H9 (cell line): ENCODE results near the gene SH3TC1. TPM values are rescaled to one million over a fixed set of nuclear protein-coding genes. Genes with fewer than 3 reads are reported as not detected.

Source experiments
- DNase-seq: peaks from one replicate; pipeline ENCODE4 v3.0.0-alpha.2; 2017
- H2AFZ ChIP-seq: one replicate; pipeline ENCODE4 v1.6.1; 2013; ENCODE audit warnings: mild to moderate bottlenecking, low read length, control low read depth, moderate library complexity
- H2AK5ac ChIP-seq: 2 replicates; pipeline ENCODE4 v1.6.1; 2013; ENCODE audit warnings: low read length, control low read depth, mixed read lengths; ENCODE audit not compliant: insufficient read length
- H2BK120ac ChIP-seq: one replicate; pipeline ENCODE4 v1.6.1; 2013; ENCODE audit warnings: low read depth, mild to moderate bottlenecking, low read length, control low read depth, inconsistent platforms; ENCODE audit not compliant: poor library complexity, severe bottlenecking
- H2BK12ac ChIP-seq: 2 replicates; pipeline ENCODE4 v1.6.1; 2013; ENCODE audit warnings: low read length, control low read depth, mixed read lengths, low read depth; ENCODE audit not compliant: insufficient read length
- H2BK15ac ChIP-seq: 2 replicates; pipeline ENCODE4 v1.6.1; 2013; ENCODE audit warnings: low read depth, low read length, control low read depth
- H2BK20ac ChIP-seq: one replicate; pipeline ENCODE4 v1.6.1; 2013; ENCODE audit warnings: low read depth, mild to moderate bottlenecking, low read length, control low read depth, inconsistent platforms; ENCODE audit not compliant: poor library complexity, severe bottlenecking
- H2BK5ac ChIP-seq: 2 replicates; pipeline ENCODE4 v1.6.1; 2013; ENCODE audit warnings: low read length, control low read depth, mixed read lengths; ENCODE audit not compliant: insufficient read length
- H3K14ac ChIP-seq: 2 replicates; pipeline ENCODE4 v1.6.1; 2013; ENCODE audit warnings: low read length, control low read depth; ENCODE audit not compliant: insufficient read depth
- H3K18ac ChIP-seq: 2 replicates; pipeline ENCODE4 v1.6.1; 2013; ENCODE audit warnings: low read depth, mild to moderate bottlenecking, mixed read lengths, low read length, control low read depth; ENCODE audit not compliant: insufficient read length
- H3K23ac ChIP-seq: 2 replicates; pipeline ENCODE4 v1.6.1; 2013; ENCODE audit warnings: low read length, control low read depth, mixed read lengths, low read depth; ENCODE audit not compliant: insufficient read length
- H3K23me2 ChIP-seq: 2 replicates; pipeline ENCODE4 v1.6.1; 2013; ENCODE audit warnings: low read depth, mild to moderate bottlenecking, mixed read lengths, low read length, control low read depth; ENCODE audit not compliant: insufficient read length, poor library complexity, severe bottlenecking
- H3K27ac ChIP-seq: 2 replicates; pipeline ENCODE4 v1.5.1; 2013; ENCODE audit warnings: low read length, control low read depth, mixed read lengths, low read depth; ENCODE audit not compliant: insufficient read length
- H3K27me3 ChIP-seq: 2 replicates; pipeline ENCODE4 v1.6.1; 2013; ENCODE audit warnings: low read length, control low read depth, inconsistent platforms; ENCODE audit not compliant: insufficient read depth
- H3K4ac ChIP-seq: 2 replicates; pipeline ENCODE4 v1.6.1; 2013; ENCODE audit warnings: low read depth, mild to moderate bottlenecking, control low read depth, inconsistent platforms, low read length, moderate library complexity
- H3K4me1 ChIP-seq: 2 replicates; pipeline ENCODE4 v1.6.1; 2013; ENCODE audit warnings: low read length, control low read depth, inconsistent platforms; ENCODE audit not compliant: insufficient read depth
- H3K4me2 ChIP-seq: 2 replicates; pipeline ENCODE4 v1.6.1; 2013; ENCODE audit warnings: low read length, control low read depth, mixed read lengths; ENCODE audit not compliant: insufficient read length, insufficient read depth
- H3K56ac ChIP-seq: 2 replicates; pipeline ENCODE4 v1.6.1; 2013; ENCODE audit warnings: low read depth, mild to moderate bottlenecking, mixed read lengths, low read length, control low read depth; ENCODE audit not compliant: insufficient read length
- H3K79me1 ChIP-seq: 2 replicates; pipeline ENCODE4 v1.6.1; 2013; ENCODE audit warnings: low read depth, mild to moderate bottlenecking, moderate library complexity, low read length, control low read depth, inconsistent platforms; ENCODE audit not compliant: insufficient read depth, poor library complexity, severe bottlenecking
- H3K79me2 ChIP-seq: 2 replicates; pipeline ENCODE4 v1.6.1; 2013; ENCODE audit warnings: low read length, control low read depth, inconsistent platforms; ENCODE audit not compliant: insufficient read depth
- H3K9ac ChIP-seq: 2 replicates; pipeline ENCODE4 v1.6.1; 2013; ENCODE audit warnings: low read length, control low read depth, mixed read lengths; ENCODE audit not compliant: insufficient read length; ENCODE audit errors: extremely low read depth
- H3K9me3 ChIP-seq: one replicate; pipeline ENCODE4 v1.6.1; 2013; ENCODE audit warnings: low read depth, low read length, inconsistent platforms; ENCODE audit not compliant: control insufficient read depth
- H3T11ph ChIP-seq: one replicate; pipeline ENCODE4 v1.6.1; 2013; ENCODE audit warnings: mild to moderate bottlenecking, low read length, control low read depth, inconsistent platforms
- H4K20me1 ChIP-seq: one replicate; pipeline ENCODE4 v1.6.1; 2013; ENCODE audit not compliant: control insufficient read depth, insufficient read length, insufficient read depth
- H4K5ac ChIP-seq: 2 replicates; pipeline ENCODE4 v1.6.1; 2013; ENCODE audit warnings: low read depth, mild to moderate bottlenecking, mixed read lengths, low read length, control low read depth; ENCODE audit not compliant: insufficient read length
- H4K8ac ChIP-seq: replicated peaks from 2 replicates; pipeline ENCODE4 v1.6.1; 2013; ENCODE audit warnings: low read length, control low read depth, mixed read lengths, low read depth; ENCODE audit not compliant: insufficient read length
- H4K91ac ChIP-seq: 2 replicates; pipeline ENCODE4 v1.6.1; 2013; ENCODE audit warnings: low read depth, mild to moderate bottlenecking, moderate library complexity, mixed read lengths, low read length, control low read depth; ENCODE audit not compliant: insufficient read length
- H3K27ac Mint-ChIP-seq, 3 experiments: 2 replicates in 2 of 3; 3 replicates in 1 of 3; pipeline ENCODE4 v1.8.0; 2020 to 2021; ENCODE audit warnings: mixed read lengths in 3 of 3, mild to moderate bottlenecking in 1 of 3, moderate library complexity in 1 of 3
- H3K27me3 Mint-ChIP-seq: 2 replicates; pipeline ENCODE4 v1.8.0; 2021; ENCODE audit warnings: low read depth, mild to moderate bottlenecking, moderate library complexity, mixed read lengths
- H3K36me3 Mint-ChIP-seq, 3 experiments: 2 replicates in 2 of 3; 3 replicates in 1 of 3; pipeline ENCODE4 v1.8.0; 2020 to 2021; ENCODE audit warnings: low read depth in 3 of 3, mixed read lengths in 3 of 3; ENCODE audit not compliant: insufficient read depth in 1 of 3
- H3K4me1 Mint-ChIP-seq, 2 experiments: 2 replicates each; pipeline ENCODE4 v1.8.0; 2020; ENCODE audit warnings: mixed read lengths in 2 of 2
- H3K4me3 Mint-ChIP-seq, 2 experiments: 2 replicates in 1 of 2; 3 replicates in 1 of 2; pipeline ENCODE4 v1.8.0; 2020 to 2021; ENCODE audit warnings: mild to moderate bottlenecking in 2 of 2, mixed read lengths in 2 of 2, moderate library complexity in 1 of 2
- H3K9me3 Mint-ChIP-seq, 2 experiments: 2 replicates in 1 of 2; 3 replicates in 1 of 2; pipeline ENCODE4 v1.8.0; 2020; ENCODE audit warnings: mild to moderate bottlenecking in 2 of 2, mixed read lengths in 2 of 2, moderate library complexity in 1 of 2
- CTCF ChIP-seq: fragments of 200-600 bp; sonication (generic); conservative IDR thresholded peaks from 3 replicates; pipeline ENCODE4 v1.8.0; 2021; ENCODE audit warnings: antibody characterized with exemption, mild to moderate bottlenecking
- WGBS: extraction: QIAGEN DNeasy Blood & Tissue Kit; methylation state at CpG from one replicate; pipeline ENCODE4 v1.1.7; 2013; ENCODE audit warnings: missing lambda C conversion rate, low lambda C conversion rate, mixed read lengths; ENCODE audit not compliant: insufficient read length; ENCODE audit errors: extremely low coverage; 5-methylcytosine and 5-hydroxymethylcytosine counted together
- total RNA-seq: library from RNA; stranded (reverse); gene quantifications from 2 replicates; pipeline ENCODE4 v1.2.1, GENCODE V29; 2021

SH3TC1 gene
- total RNA-seq, 1 experiment from 2014 or later: 0.74 TPM

- Histone ChIP-seq H2BK20ac (no peak overlapping the region), H2AFZ (no peak overlapping the region), H3K18ac (no peak overlapping the region), H3K9ac (no peak overlapping the region), H3K23me2 (no peaks in the 10 kb centered on the region), H2AK5ac (no peak overlapping the region), H2BK15ac (no peak overlapping the region), H4K8ac (no peak overlapping the region), H2BK120ac (no peak overlapping the region), H3T11ph (no peak overlapping the region), H3K27ac (no peak overlapping the region), H3K4me1 (no peaks in the 10 kb centered on the region; the same call in 1 of the 2 replicates), H3K27me3 (no peaks in the 10 kb centered on the region), H3K79me1 (no peaks in the 10 kb centered on the region), H3K9me3 (no peaks in the 10 kb centered on the region), H4K5ac (no peak overlapping the region), H3K56ac (no peak overlapping the region), H4K91ac (no peak overlapping the region), H2BK5ac (no peak overlapping the region), H3K14ac (no peak overlapping the region), H2BK12ac (no peak overlapping the region), H3K4ac (no peak overlapping the region), H3K79me2 (no peaks in the 10 kb centered on the region), H3K23ac (no peak overlapping the region), H4K20me1 (no peaks in the 10 kb centered on the region), H3K4me2 (no peak overlapping the region)
- peaks cover 20 to 28% of the 10 kb centered on the region in 2 experiments for H3K4me1 Mint-ChIP-seq
- no peak overlapping the region; a peak in 2 of 7 replicates for H3K27ac Mint-ChIP-seq
- TF ChIP-seq CTCF: no peak
- H3K9me3 Mint-ChIP-seq: no peaks in the 10 kb centered on the region
- H3K36me3 Mint-ChIP-seq: no peaks in the 10 kb centered on the region
- no peak for DNase-seq
- peaks cover 2% of the 10 kb centered on the region; the same call in 1 of the 2 replicates for H3K27me3 Mint-ChIP-seq
- H3K4me3 Mint-ChIP-seq: no peak overlapping the region
- WGBS: no CpG with 5 or more reads among the region's 22 CpGs
Observed at GRCh38 chr4:8211737-8212581, 12.9 kb downstream of the SH3TC1 start.
